Limb (tissue), 2 donors: ENCODE data around the gene SPTY2D1.
A peak's percentile ranks its signal among the peaks of the same experiment; 100 is the strongest.
"Not testable (repeated sequence)": the region's sequence is repeated elsewhere in the genome, so short reads cannot be mapped to it uniquely, and the experiment has no call there.

ENCODE experiments used
- DNase-seq, 2 donors: peaks; one replicate each; pipeline ENCODE4 v3.0.0-alpha.2; 2016; ENCODE audit errors: extremely low spot score in 2 of 2

SPTY2D1 gene

DNA sequence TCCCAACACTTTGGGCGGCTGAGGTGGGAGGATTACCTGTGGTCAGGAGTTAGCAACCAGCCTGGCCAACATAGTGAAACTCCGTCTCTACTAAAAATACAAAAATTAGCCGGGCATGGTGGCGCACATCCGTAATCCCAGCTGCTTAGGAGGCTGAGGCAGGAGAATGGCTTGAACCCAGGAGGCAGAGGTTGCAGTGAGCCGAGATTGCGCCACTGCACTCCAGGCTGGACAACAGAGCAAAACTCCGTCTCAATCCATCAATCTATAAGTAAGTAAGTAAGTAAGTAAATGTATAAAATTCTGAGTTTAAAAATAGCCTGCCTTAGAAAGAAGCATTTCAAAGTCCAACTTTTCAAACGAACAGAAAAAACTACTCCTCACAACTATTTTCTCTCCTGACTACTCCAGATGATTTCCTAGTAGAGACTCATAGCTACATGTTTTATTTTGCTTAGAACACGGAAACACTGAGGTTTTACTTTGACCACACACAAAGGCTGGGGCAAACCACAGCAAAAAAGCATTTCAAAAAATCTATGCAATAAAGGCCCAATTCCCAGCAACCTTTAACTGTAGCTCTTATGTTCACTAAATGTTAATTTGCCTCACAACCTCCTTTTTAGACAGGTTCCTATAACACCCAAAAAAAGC lies 16.3 kb downstream of the SPTY2D1 start:
- no peak for DNase-seq

DNA sequence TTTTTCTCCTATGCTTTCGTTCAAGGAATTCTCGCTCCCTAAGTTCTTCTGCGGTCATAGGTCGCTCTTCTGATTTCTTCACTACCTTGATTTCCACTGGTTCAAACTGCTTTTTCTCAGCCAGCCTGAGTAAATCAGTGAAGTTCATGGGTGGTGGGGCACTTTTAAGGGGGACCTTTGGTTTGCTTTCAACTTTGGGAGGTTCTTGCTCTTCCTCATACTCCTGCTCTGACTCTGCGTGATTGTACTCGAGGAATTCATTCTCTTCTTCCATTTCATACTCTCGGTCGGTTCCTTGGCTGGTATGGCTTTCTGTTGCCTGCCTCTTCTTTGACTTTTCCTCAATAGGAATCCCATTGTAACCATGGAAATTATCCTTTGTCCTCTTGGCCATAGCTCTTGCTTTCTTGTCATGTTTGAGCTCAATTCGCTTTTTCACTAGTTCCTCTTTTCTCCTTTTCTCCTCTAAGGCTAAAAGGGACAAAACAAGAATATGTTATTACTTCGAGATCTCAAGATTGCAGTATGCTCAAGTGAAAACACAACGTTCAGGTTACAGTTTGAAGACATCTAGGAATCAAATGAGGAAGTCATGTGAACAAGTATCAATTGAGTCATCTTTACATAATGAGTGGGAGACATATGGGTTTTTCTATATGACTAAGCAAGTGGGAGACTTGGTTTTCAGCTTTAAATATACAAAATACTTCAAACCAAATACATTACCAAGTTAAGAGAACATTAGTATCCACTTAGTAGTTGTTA lies 18.3 kb downstream of the SPTY2D1 start:
- DNase-seq, result no peak

DNA sequence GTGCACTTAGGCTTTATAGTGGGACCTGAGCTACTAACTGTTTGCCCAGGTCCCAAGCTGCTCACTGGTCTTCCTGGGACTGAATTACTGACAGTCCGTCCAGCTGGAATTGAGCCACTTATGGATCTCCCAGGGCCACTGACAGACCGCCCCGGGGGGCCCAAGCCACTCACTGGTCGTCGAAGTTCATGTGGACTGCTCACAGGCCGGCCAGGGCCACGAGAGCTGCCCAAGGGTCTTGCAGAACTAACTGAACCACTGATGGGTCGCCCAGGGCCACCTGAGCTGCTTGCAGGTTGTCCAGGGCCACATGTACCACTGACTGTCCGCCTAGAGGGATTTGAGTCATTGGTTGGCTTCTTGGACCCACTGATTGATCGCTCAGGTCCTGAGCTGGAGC lies 19.5 kb downstream of the SPTY2D1 start:
- no peak for DNase-seq

DNA sequence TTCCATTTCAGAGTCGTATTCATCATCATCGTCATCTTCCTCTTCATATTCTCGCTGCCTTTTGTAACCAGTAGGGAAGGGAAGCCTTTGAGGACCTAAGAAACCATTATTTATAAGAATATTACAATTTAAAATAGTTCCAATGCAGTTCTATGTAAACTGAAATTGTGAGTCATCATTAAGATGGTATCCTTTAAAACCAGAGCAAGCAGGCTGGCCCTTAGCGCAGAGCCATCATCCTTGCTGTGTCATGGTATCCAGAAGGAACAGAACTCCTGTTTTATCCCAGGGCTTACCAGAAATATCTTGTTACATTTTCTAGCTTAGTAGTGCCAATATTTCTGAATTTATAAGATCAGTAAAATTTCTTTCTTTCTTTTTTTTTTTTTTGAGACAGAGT lies 21.7 kb downstream of the SPTY2D1 start:
- DNase-seq, result no peak

DNA sequence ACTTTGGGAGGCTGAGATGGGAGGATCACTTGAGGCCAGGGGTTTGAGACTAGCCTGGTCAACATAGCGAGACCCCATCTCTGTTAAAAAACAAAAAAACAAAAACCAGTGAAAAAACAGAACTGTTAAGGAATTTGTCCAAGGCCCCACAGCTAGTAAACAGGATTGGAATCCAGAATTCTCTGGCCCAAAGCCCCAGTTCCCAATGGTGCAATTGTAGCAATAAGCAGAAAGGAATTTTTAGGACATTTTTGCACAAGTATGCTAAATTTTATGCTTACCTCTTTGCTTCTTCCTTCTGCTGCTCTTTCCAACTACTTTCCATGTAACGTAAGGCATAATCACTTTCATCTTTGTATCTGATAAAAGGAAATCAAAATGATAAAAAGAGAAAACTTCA lies 22.9 kb downstream of the SPTY2D1 start:
- no peak for DNase-seq

DNA sequence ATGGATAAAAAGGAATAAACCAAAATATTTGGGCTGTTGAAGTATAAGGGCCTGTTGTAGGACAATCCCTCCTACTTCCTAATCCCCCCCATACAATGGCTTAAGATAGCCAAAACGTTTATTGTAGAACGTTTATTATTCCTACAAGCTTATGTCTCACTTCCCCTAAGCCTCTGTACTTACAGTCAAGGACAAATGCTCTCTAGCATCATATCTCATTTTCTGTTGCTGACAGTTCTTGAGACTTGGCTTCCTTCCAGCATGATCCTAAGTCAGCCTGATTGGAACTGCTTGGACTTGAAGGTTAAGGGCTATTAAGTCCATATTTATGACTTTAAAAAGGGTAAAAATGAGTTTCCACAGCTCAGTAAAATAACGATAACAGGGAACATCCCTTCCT lies 25.8 kb downstream of the SPTY2D1 start:
- no peak for DNase-seq

DNA sequence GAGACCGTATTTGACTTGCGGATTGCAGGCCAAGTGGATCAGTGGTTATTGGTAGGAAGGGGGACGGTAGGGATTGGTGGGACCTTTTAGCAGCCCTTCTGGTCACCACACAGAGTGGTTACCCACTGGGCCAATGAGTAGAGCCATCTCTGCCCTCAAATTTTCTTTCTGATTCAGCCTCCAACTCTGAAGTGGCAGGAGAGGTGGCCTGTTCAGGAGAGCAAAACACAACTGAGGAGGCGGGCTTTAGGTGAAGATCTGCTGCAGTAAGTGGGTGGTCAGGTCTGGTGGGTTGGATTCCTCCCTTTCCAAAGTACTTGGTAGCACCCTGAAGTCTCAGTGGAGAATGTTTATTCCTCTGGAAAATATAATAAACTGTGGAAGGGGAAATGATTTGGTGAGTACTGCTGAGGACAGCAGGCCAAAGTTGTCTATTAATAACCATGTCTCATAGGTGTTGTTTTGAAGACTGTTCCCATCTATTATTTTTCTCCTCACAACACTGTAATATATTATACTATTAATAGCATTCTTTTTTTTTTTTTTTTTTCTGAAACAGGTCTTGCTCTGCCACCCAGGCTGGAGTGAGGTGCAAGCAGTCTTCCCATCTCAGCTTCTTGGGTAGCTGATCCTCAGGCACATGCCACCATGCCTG lies 33.1 kb downstream of the SPTY2D1 start:
- no peak for DNase-seq

DNA sequence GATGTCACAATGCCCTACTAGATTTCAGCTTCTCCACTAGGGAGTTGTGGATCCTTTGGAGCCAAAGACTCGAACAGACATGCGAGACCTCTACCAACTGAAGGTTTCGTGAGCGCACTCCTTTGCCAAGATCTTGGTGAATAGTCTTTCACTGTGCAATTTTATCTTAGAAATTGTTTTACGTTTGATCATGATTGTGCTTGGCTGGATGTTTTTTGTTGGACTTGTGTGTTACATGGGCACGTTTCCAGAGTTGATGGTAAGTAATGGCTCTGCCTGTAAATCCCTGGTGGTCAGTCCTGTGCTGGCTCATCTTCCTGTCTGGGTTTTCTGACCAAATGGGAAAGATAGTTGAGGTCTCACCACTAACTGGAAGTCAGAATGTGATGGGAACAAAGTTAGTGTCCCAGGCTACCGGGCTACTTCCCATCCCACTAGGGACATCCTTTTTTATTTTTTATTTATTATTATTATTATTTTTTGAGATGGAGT lies 34.4 kb downstream of the SPTY2D1 start, which contains the start of gene MISFA:
TSS of gene MISFA (plus strand) at position 51 of the 492 bp plus-strand sequence. CDS start at position 191, 140 bp downstream.
- no peak for DNase-seq

DNA sequence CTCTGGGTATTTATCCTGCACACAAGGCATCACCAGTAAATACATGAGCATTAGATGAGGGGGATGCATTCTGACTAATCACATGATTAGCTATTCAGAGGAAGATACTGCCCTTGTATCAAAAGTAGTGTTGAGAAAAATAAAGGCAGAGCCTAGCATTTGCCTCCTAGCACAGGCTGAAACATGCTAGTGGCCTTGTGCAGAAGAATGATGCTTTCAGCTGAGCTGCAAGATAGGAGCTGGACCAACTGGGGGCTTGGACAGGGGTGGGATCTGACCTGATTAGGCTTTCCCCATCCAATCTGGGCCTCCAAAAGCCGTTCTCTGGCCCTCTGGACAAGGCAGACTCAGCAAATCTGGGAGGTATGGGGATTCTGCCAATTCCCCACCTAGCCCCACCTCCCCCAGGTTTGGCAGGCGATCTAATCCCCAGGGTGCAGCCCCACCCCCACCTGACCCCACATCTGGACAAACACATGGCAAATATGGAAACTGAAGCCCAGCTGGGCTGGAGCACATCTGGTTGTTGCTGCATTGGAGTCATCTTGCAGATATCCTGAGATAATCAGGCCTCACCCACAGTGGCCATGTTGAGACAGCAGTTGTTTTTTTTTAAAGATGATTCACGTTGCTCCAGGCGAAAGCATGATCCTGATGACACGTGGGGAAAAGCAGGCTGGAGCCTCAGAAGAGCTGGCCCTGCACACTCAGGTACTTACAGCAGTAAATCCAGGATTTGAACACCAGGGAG lies 39.0 kb downstream of the SPTY2D1 start:
- DNase-seq, result peak in 1 of 2 donors; percentile 40

DNA sequence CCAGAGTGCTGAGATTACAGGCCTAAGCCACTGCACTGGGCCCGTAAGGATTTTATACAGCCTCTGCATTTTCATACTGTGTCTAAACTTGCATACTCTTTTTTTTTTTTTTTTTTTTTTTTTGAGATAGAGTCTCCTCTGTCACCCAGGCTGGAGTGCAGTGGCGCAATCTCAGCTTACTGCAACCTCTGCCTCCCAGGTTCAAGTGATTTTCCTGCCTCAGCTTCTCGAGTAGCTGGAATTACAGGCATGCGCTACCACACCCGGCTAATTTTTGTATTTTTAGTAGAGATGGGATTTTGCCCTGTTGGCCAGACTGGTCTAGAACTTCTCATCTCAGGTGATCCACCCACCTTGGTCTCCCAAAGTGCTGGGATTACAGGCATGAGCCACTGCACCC lies 40.1 kb downstream of the SPTY2D1 start:
- not testable (repeated sequence) for DNase-seq

DNA sequence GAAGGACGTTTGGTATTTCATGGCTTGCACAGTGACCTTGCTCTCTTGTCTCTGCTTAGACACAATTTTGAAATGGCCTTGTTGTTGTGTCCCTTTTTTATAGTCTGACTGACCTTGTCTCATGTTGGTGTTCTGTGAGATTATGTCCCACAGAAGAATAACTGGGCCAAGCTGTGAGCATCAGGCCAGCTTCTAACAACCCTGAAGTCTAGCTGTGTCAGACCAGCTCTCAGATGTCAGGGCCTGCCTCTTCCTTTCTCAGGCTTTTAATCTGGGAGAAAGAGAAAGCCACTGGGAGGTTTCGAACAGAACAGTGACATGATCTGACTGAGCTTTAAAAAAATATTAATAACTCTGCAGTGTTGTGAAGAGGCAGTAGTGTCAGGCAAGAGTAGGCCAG lies 43.6 kb downstream of the SPTY2D1 start:
- DNase-seq, result no peak

DNA sequence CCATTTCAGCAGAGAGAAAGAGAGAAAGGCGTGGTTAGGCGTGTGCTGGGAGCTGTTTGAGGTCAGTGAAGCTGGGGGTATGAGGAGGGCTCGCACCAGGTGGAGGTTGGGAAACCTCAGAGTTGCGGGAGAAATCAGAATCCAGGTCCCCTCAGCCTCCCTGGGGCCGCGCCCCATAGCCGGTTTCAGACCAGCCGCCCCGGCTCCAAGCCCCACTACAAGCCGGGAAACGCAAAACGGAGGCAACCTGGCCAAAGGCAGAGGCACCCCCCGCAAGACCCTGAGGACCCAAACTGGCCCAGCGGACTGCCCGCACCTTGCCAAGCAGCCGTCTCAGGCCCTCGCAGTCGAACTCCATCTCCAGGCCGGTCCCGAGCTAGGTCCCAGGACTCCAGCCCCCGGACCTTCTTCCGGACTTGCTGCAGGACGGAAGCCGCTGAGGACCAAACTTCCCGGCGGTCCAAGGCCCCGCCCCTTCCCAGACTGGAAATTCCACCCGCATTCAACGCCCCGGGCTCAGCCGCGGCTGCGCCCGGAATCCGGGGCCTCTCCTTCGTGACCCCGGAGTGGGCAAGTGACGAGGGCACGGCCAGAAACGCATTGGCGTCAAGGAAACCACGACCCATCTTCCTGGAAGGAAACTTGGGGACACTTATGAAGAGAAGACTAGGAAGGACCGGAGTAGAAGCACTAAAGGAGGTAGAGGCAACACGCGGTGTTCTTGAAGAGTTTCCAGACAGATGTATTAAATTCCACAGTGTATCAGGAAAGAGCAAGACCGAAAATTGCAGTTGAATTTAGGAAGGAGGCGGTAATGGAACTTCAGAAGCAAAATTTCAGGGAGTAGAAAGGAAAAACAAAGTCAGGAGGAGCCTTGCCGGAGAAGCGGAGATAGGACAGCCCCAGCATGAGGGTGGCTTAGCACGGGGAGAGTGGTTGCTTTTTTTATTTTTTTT lies 45.6 kb downstream of the SPTY2D1 start, which contains the start of gene UEVLD:
TSS of gene UEVLD (minus strand) at position 438 of the 956 bp plus-strand sequence. CDS start at position 358, 80 bp downstream.
- peak; percentile 88 to 93 for DNase-seq

DNA sequence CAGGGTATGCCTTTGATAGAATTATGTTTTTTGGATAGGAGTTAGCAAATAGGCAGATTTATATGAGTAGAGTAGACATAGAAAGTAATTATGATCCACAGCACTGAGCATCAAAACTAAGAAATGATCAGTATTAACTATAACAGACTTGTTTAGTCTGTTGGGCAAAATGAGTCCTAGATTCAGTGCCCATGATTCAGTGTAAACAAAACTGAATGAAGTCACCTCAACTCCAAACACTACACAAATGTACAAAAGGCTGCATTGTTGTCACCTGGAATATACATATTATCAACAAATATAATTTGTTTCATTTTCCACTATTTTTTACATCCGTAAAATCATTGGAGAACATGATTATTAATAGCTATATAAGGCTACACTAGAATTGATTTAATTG lies 52.3 kb downstream of the SPTY2D1 start:
- no peak for DNase-seq

DNA sequence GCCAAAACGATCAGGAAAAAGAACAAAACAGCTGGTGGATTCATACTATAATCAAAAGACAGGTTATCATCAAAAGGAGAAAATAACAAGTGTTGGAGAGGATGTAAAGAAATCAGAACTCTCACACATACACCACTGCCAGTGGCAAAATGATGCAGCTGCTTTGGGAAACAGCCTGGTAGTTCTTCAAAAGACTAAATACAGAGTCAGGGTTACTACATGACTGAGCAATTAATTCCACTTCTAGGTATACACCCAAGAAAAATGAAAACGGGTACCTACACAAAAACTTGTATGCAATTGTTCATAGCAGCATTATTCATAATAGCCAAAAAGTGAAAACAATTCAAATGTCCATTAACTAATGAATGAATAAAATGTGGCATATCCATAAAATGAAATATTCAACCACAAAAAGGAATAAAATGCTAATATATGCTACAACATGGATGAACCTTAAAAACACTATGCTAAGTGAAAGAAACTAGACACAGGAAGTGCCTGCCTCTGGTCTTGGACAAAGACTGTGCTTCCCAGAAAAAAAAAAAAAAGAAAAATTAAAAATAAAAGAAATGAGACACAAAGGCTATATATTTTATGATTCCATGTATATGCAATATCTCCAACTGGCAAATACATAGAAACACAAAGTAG lies 53.9 kb downstream of the SPTY2D1 start:
- DNase-seq, result no peak

DNA sequence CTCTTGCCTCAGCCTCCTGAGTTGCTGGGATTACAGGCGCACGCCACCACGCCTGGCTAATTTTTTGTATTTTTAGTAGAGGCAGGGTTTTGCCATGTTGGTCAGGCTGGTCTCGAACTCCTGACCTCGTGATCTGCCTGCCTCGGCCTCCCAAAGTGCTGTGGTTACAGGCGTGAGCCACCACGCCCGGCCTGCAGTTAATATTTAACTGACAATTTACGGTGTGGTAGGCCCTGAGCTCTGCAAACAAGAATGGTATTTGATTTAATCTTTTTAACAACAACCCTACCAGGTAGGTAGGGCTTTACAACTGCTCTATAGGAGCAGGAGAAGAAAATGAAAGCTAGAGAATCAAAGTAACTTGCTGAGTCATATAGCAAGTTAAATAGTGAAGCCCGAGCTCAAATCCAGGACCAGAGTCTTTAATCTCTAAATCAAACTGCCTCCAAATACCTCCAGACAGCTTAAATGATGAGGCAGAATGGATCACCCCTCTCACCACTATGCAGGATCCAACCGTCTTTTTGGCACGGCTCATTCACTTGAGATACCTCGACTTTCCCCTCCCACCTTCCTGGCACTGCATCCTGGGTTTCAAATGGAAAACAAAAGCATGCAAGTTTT lies 55.1 kb downstream of the SPTY2D1 start:
- no peak for DNase-seq

DNA sequence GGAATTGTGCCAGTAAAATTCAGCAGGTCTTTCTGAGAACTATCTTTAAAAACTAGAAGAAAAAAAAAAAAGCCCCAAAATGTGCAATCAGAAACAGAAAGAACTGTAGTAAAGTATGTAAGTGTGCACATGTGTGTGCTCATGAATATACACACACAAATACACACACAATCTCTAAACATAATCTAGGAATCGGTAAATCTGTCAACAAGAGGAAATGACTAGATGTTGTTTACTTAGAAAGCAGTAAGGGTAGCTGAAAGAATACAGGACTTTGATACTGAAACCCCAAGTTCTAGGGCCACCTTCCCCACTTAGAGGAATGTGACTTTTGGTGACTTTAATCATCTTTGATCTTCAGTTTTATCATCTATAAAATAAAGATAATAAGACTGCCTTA lies 58.8 kb downstream of the SPTY2D1 start:
- no peak for DNase-seq

DNA sequence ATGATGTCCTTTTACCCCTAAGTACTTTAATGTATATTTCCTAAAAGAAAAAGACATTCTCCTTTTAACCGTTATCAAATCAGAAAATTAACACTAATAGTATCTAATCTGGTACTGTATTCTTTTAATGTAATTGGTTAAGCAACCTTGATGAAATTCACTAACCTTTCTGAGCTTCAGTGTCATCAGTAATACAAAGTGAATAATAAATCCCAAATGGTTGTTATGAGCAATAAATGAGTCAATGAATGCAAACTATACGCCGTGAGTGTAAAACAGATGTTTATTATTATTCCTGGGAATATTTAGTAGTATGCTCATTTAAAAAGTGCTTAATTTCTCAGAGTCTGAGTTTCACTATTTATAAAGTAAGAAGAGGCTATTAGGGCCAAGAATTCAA lies 67.1 kb downstream of the SPTY2D1 start:
- DNase-seq, result no peak

DNA sequence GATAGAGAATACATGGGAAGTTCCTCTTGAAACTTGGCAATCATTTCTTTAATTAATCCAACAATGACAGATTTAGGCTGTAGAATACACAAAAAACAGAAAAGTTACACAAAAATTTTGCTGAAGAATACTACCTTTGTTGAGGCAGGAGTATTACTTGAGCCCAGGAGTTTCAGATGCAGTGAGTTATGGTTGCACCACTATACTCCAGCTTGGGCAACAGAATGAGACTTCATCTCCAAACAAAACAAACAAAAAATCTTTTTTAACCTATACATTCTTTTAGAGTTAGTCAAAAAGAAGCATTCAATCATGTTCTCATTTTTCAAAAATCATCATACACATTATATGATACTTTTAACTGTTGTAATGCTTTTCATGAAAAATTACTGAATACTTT lies 67.7 kb downstream of the SPTY2D1 start:
- no peak for DNase-seq

DNA sequence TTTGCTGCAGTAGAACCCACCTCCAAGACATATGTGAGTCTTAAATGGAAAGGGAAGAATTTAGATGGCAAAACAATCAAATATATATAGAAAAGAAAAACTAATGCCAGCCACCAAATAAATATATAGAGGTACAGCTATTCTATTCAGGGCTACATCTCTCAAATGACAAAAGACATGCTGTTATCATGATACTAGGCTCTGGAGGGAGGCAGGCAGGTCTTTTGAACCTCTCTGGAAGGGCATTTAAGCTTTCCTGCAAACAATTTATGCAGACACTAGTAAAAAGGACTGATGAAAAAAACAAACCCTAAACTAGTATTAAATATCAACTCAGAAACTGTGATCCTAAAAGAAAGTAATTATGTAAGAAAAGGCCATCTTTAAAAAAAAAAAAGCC lies 70.0 kb downstream of the SPTY2D1 start:
- DNase-seq, result no peak
